ENCODE data around the gene USP13. TPM values are rescaled to one million over a fixed set of nuclear protein-coding genes. Genes with fewer than 3 reads are reported as not detected.

USP13 gene
- total and polyA plus RNA-seq, 4 donors: 2.4 to 7.3 (median 4.2) TPM

DNA sequence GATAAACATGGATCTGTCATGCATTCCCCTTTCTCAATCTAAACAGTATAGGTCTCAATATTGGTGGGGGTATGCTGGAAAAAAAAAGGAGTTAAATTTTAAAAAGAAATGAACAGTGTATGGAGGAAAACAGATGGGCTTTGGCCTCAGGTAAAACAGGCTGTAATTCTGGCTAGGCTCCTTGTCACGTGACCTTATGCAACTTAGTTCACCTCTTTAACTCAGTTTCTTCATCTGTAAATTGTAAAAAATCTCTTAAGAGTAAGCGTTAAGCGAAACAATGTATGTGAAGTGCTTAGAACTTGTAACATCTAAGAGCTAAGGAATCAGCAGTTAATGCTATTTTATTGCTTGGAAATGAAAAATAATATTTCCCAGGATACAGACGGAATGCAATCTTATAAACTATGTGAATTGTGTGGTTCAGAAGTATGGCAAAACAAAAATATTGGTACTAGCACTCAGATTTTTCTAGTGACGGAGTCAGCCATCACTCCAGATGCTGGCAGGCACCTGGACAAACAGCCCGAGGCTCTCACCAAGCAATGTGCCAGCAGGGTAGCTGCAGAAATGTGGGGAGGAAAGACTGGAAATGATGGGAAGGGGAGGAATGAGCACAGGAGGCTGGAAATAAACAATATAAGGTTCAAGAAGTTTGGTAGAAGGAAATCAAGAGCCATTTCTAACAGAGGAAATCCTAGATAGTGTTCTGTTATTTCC, 172.8 kb downstream of the USP13 start:
- TF ChIP-seq NR2F2 (IDR thresholded peaks at IDR 0.05) (no peak), EGR1 (IDR thresholded peaks at IDR 0.05; ENCODE audit: low read depth in 2 of 2) (no peak), SP1 (IDR thresholded peaks at IDR 0.05) (no peak), JUND (IDR thresholded peaks at IDR 0.05) (no peak), FOXA1 (IDR thresholded peaks at IDR 0.05) (no peak), HNF4A (conservative IDR thresholded peaks at IDR 0.05) (no peak), GABPA (IDR thresholded peaks at IDR 0.05 in 1 of 2, conservative IDR thresholded peaks at IDR 0.05 in 1 of 2) (no peak), FOXA2 (IDR thresholded peaks at IDR 0.05) (no peak), YY1 (IDR thresholded peaks at IDR 0.05) (no peak), TAF1 (conservative IDR thresholded peaks at IDR 0.05) (no peak), HNF4G (IDR thresholded peaks at IDR 0.05) (no peak)
- TF ChIP-seq, protein P1, sequence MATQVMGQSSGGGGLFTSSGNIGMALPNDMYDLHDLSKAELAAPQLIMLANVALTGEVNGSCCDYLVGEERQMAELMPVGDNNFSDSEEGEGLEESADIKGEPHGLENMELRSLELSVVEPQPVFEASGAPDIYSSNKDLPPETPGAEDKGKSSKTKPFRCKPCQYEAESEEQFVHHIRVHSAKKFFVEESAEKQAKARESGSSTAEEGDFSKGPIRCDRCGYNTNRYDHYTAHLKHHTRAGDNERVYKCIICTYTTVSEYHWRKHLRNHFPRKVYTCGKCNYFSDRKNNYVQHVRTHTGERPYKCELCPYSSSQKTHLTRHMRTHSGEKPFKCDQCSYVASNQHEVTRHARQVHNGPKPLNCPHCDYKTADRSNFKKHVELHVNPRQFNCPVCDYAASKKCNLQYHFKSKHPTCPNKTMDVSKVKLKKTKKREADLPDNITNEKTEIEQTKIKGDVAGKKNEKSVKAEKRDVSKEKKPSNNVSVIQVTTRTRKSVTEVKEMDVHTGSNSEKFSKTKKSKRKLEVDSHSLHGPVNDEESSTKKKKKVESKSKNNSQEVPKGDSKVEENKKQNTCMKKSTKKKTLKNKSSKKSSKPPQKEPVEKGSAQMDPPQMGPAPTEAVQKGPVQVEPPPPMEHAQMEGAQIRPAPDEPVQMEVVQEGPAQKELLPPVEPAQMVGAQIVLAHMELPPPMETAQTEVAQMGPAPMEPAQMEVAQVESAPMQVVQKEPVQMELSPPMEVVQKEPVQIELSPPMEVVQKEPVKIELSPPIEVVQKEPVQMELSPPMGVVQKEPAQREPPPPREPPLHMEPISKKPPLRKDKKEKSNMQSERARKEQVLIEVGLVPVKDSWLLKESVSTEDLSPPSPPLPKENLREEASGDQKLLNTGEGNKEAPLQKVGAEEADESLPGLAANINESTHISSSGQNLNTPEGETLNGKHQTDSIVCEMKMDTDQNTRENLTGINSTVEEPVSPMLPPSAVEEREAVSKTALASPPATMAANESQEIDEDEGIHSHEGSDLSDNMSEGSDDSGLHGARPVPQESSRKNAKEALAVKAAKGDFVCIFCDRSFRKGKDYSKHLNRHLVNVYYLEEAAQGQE (IDR thresholded peaks at IDR 0.05): no peak
- TF ChIP-seq, protein P2, sequence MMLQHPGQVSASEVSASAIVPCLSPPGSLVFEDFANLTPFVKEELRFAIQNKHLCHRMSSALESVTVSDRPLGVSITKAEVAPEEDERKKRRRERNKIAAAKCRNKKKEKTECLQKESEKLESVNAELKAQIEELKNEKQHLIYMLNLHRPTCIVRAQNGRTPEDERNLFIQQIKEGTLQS (IDR thresholded peaks at IDR 0.05): no peak
- TF ChIP-seq, protein P3, sequence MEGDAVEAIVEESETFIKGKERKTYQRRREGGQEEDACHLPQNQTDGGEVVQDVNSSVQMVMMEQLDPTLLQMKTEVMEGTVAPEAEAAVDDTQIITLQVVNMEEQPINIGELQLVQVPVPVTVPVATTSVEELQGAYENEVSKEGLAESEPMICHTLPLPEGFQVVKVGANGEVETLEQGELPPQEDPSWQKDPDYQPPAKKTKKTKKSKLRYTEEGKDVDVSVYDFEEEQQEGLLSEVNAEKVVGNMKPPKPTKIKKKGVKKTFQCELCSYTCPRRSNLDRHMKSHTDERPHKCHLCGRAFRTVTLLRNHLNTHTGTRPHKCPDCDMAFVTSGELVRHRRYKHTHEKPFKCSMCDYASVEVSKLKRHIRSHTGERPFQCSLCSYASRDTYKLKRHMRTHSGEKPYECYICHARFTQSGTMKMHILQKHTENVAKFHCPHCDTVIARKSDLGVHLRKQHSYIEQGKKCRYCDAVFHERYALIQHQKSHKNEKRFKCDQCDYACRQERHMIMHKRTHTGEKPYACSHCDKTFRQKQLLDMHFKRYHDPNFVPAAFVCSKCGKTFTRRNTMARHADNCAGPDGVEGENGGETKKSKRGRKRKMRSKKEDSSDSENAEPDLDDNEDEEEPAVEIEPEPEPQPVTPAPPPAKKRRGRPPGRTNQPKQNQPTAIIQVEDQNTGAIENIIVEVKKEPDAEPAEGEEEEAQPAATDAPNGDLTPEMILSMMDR (IDR thresholded peaks at IDR 0.05; ENCODE audit: low read depth, low read length, missing input control): no peak
- TF ChIP-seq, protein P4, sequence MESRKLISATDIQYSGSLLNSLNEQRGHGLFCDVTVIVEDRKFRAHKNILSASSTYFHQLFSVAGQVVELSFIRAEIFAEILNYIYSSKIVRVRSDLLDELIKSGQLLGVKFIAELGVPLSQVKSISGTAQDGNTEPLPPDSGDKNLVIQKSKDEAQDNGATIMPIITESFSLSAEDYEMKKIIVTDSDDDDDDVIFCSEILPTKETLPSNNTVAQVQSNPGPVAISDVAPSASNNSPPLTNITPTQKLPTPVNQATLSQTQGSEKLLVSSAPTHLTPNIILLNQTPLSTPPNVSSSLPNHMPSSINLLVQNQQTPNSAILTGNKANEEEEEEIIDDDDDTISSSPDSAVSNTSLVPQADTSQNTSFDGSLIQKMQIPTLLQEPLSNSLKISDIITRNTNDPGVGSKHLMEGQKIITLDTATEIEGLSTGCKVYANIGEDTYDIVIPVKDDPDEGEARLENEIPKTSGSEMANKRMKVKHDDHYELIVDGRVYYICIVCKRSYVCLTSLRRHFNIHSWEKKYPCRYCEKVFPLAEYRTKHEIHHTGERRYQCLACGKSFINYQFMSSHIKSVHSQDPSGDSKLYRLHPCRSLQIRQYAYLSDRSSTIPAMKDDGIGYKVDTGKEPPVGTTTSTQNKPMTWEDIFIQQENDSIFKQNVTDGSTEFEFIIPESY (IDR thresholded peaks at IDR 0.05): no peak
- Histone ChIP-seq H3K4me3 (ENCODE audit: low read depth in 1 of 3, low read length in 3 of 3) (no peak overlapping the region), H3K4me1 (ENCODE audit: control insufficient read depth in 4 of 4, insufficient read depth in 4 of 4, low read length in 3 of 4) (no peaks in the 10 kb centered on the region), H3K9ac (ENCODE audit: low read depth in 1 of 2, low read length in 2 of 2) (no peak overlapping the region), H3K36me3 (ENCODE audit: control insufficient read depth in 4 of 4, insufficient read depth in 3 of 4, low read depth in 1 of 4, low read length in 3 of 4) (no peaks in the 10 kb centered on the region), H3K27me3 (ENCODE audit: control insufficient read depth in 4 of 4, insufficient read depth in 4 of 4, low read length in 3 of 4) (peaks cover 0 to 3% (median 0%) of the 10 kb centered on the region in 4 donors), H3K9me3 (ENCODE audit: control insufficient read depth in 4 of 4, low read length in 3 of 4) (no peaks in the 10 kb centered on the region), H3K27ac (ENCODE audit: low read depth in 1 of 2, low read length in 2 of 2) (no peak overlapping the region)
- 69% methylated on average over 6 of the region's 6 CpGs for WGBS
- DNase-seq (ENCODE audit: low spot score): no peak

DNA sequence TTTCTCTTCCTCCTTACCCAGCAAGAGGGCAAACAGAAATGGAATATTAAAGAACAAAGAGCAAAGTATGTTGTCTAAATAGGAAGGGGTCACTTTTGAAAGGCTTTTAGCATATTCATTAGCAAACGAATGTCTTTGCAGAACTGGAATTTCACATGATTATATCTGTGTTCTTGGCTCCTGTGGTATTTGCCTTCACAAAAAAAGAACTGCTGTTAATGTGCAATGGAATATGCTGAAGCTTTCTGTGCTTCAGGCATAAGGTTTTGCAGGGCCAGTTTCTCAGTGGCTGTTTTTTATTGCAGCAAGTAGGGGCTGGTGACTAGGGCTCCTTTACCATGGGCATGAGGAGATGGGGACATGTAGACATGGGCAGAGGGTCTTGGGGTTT, 173.4 kb downstream of the USP13 start:
- Histone ChIP-seq H3K9me3 (ENCODE audit: control insufficient read depth in 4 of 4, low read length in 3 of 4) (no peaks in the 10 kb centered on the region), H3K27ac (ENCODE audit: low read depth in 1 of 2, low read length in 2 of 2) (no peak overlapping the region), H3K4me1 (ENCODE audit: control insufficient read depth in 4 of 4, insufficient read depth in 4 of 4, low read length in 3 of 4) (no peaks in the 10 kb centered on the region), H3K36me3 (ENCODE audit: control insufficient read depth in 4 of 4, insufficient read depth in 3 of 4, low read depth in 1 of 4, low read length in 3 of 4) (no peaks in the 10 kb centered on the region), H3K27me3 (ENCODE audit: control insufficient read depth in 4 of 4, insufficient read depth in 4 of 4, low read length in 3 of 4) (peaks cover 0 to 3% (median 0%) of the 10 kb centered on the region in 4 donors), H3K9ac (ENCODE audit: low read depth in 1 of 2, low read length in 2 of 2) (no peak overlapping the region), H3K4me3 (ENCODE audit: low read depth in 1 of 3, low read length in 3 of 3) (no peak overlapping the region)
- DNase-seq (ENCODE audit: low spot score): no peak
- 8% methylated on average over 1 of the region's 1 CpG for WGBS
- TF ChIP-seq EGR1 (IDR thresholded peaks at IDR 0.05; ENCODE audit: low read depth in 2 of 2) (no peak), JUND (IDR thresholded peaks at IDR 0.05) (no peak), GABPA (IDR thresholded peaks at IDR 0.05 in 1 of 2, conservative IDR thresholded peaks at IDR 0.05 in 1 of 2) (no peak), FOXA1 (IDR thresholded peaks at IDR 0.05) (no peak), RXRA (IDR thresholded peaks at IDR 0.05) (no peak), HNF4G (IDR thresholded peaks at IDR 0.05) (no peak)
- TF ChIP-seq, protein P4 (IDR thresholded peaks at IDR 0.05): no peak
- TF ChIP-seq, protein P1 (IDR thresholded peaks at IDR 0.05): no peak
- TF ChIP-seq, protein P2 (IDR thresholded peaks at IDR 0.05): no peak
